Epidermal melanocyte (primary cell): ENCODE data around the gene IMMP2L.

Experiments used
- DNase-seq: peaks from one replicate; pipeline ENCODE4 v3.0.0; 2011; ENCODE audit warnings: low spot score; ENCODE audit not compliant: insufficient read length

Gene IMMP2L

GRCh38 chr7:111104710-111105109 lies 457.6 kb downstream of the IMMP2L start:
- no peak for DNase-seq

GRCh38 chr7:111103678-111104274 lies 458.5 kb downstream of the IMMP2L start:
- no peak for DNase-seq

- DNase-seq = no peak
Observed at GRCh38 chr7:111103136-111103535, 459.2 kb downstream of the IMMP2L start.

GRCh38 chr7:111101856-111102646 lies 460.2 kb downstream of the IMMP2L start:
- DNase-seq = no peak

DNA sequence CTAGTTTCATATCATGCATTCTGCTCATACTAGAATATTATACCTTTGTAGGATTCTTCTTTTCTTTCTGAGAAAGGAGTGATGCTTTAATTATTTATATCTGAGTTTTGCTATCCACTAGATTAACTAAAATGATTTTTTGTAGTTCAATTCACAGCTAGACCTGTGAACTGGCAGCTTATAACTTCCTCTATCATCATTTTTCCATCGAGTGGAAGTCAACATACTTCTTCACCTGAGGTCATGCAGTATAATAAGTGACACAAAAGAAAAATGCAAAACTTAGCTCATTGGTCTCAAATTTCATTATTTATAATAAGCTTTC lies 463.4 kb downstream of the IMMP2L start:
- DNase-seq = no peak

DNA sequence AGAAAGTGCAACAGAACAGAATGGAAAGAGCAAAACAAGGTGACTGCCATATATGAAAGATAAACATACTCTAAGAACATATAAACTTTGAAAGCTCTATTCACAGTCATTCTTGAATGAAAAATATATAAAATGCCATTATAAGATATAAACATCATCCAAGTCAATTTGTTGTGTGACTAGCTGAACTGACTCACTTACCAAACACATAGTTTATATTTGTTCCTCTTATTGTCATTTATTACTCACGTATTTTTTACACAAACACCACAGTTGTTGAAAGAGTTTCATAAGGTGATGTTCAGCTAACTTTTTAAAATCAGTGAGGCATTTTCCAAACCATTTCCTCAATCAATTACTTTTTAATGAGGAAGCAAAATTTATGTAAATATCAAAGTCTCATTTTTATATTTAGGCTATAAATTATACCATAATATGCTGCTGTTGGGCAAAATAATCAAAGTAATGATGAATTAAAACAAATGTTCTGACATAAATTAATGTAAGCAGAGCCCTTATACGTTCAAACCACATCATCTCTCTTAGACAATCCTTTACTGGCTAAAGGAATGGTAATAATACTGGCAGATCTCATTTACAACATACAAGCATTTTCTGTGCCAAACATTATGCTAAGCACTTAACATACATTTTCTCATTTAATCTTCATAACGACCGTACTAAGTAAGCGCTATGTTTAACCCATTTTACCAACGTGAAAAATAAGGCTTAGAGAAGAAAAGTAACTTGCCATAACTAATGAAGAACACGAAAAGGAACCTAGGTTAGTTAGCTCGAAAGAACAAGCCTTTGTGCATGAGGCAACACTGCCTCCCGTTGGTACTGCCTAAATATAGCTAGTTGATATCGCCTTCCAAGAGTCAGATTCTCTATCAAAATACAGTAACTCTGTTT lies 464.0 kb downstream of the IMMP2L start:
- no peak for DNase-seq

- no peak for DNase-seq
Observed at GRCh38 chr7:111096997-111097396, 465.3 kb downstream of the IMMP2L start.

- DNase-seq = no peak
Observed at GRCh38 chr7:111094419-111094818, 467.9 kb downstream of the IMMP2L start.

DNA sequence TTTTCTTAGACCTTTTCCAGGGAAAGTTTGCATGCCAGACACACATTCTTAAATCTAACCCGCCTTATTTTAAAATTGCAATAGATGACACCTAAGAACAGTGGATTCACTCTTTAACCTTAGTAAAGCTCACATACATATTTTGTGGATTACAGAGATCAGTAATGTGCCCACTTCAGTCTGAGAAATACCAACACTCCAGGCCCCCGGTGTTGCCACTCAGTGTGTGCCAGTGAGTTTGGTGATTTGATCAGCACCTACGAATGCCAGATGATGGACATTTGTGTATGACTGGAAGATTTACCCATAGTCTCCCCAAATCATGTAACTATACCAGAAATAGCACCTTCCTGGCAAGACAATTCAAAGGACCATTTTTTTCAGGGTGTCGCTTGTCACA lies 468.8 kb downstream of the IMMP2L start:
- no peak for DNase-seq

DNA sequence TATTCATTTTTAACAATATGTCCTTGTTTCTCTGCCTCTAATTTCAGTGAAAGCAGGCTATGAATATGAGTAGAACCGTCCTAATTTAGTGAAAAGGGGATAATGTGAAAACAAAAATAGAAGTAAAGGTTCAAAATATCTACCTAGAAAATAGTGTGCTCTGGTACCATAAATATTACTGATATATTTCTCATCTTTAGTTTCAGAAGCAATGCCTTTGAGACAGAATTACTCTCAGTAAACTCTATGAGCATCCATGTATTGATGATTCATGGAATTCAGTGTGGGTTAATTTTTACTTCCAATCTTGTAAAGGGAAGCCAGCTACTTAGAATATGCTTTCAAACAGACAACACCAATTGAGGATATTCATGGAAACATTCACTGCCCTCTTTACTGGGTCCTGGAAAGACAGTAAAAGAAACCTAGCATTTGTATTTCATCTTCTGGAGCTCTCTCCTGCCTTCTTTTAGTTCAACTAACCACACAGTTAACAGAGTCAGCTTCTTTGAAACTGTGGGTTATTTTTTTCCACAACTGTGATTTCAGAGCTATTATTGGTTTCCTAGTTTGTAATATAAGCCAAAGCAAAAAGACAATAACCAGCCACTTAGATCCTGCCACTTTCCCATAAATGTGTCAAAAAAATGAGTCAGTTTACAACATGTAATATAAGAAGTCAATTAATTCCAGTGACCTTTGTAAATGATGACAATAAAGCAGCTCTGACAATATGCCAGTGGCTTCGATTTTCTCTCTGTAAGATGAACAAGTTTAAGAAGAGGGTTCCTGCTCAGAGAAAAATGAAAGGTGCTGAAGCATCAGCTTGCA lies 469.7 kb downstream of the IMMP2L start:
- no peak for DNase-seq

DNA sequence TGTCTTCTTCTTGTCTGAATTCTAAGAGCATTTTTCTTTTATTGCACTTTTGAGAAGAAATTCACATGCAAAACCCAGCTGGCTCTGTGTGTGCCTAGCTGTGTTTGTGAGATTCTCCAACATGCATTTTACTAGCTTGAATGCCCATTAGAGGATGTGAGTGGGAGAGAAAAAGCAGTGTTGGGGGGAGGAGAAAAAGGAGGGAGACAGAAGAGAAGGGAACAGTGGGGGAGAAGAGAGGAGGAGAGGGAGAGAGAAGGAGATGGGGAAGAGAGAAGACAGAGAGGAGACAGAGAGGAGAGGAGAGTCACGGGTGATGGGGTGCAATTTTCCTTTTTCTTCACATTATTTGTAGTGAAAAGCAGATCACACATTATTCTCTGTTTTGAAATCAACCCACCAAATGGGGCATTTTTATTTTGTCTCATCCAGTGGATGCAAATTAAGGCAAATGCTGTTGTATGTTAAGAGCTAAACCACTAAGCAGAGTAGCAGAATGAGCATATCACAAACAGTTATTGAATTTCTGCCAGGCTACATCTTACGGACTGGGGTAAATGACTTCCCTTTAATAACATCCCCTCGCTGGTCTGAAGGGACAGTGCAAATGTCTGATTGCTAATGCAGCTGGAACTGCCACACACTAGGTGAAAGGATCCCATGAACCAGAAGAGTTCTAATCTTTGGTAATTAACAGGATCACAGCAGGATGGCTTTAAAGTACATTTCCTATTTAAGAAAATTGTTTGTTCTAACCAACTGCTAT lies 470.5 kb downstream of the IMMP2L start:
- DNase-seq = no peak

GRCh38 chr7:111090846-111091245 lies 471.4 kb downstream of the IMMP2L start, which contains the start of gene LRRN3:
LRRN3 (plus strand) TSS chr7:111091127; CDS start chr7:111122773, 31,646 bp downstream.
- peak; percentile 31 for DNase-seq

GRCh38 chr7:111089822-111090426 lies 472.4 kb downstream of the IMMP2L start:
- no peak for DNase-seq

DNA sequence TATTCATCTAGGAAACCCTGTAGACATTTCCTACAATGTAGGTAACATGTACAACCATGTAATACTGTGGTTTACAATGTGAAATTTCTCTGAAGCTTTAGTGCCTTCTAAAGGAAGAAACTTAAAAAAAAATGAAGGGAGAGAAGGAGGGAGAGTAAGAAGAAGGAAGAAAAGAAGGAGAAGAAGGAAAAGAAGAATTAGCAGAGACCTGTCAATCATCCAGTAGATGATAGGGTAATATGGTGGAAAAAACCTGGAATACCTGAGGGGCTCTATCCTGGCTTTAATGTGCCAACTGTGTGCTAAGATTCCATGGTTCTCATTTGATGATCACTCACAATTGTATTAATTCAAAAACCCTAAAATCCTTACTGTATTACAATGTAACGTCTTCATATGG lies 474.0 kb downstream of the IMMP2L start:
- DNase-seq = no peak

- no peak for DNase-seq
Observed at GRCh38 chr7:111086532-111086931, 475.8 kb downstream of the IMMP2L start.

DNA sequence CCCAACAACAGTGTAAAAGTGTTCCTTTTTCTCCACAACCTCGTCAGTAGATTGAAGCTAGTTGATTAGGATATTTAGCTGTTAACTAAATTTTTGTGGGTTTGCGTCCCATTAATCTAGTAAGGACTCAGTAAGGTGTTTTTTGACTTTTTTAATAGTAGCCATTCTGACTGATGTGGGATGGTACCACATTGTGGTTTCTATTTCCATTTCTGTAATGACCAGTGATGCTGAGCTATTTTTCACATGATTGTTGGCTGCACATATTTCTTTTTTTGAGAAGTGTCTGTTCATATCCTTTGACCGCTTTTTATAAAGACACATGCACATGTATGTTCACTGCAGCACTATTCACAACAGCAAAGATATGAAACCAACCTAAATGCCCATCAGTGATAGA lies 476.9 kb downstream of the IMMP2L start:
- no peak for DNase-seq

GRCh38 chr7:111083413-111083812 lies 478.9 kb downstream of the IMMP2L start:
- DNase-seq = no peak

- DNase-seq = no peak
Observed at GRCh38 chr7:111082351-111082750, 479.9 kb downstream of the IMMP2L start.

- no peak for DNase-seq
Observed at GRCh38 chr7:111081546-111082267, 480.6 kb downstream of the IMMP2L start.
